ENCODE results near the gene OR6J1. TPM values are rescaled to one million over a fixed set of nuclear protein-coding genes. Genes with fewer than 3 reads are reported as not detected.

Gene OR6J1
- total RNA-seq, 1 donor from 2014 or later = not detected

GRCh38 chr14:22651586-22651985, 7.4 kb upstream of the OR6J1 start:
- DNase-seq = no peak
- H3K4me3 Mint-ChIP-seq (ENCODE audit: unreplicated experiment) = no peak overlapping the region
- H3K27ac Mint-ChIP-seq (ENCODE audit: unreplicated experiment) = no peak overlapping the region
- no peaks in the 10 kb centered on the region for H3K4me1 Mint-ChIP-seq (ENCODE audit: low read depth, unreplicated experiment)
- no peaks in the 10 kb centered on the region for H3K36me3 Mint-ChIP-seq (ENCODE audit: unreplicated experiment)
- no peak for TF ChIP-seq CTCF (IDR thresholded peaks at IDR 0.05; ENCODE audit: partially characterized antibody, unreplicated experiment)
- no peaks in the 10 kb centered on the region for H3K27me3 Mint-ChIP-seq (ENCODE audit: unreplicated experiment)
- H3K9me3 Mint-ChIP-seq (ENCODE audit: unreplicated experiment) = no peaks in the 10 kb centered on the region

GRCh38 chr14:22650960-22651521, 6.9 kb upstream of the OR6J1 start:
- no peak overlapping the region for H3K27ac Mint-ChIP-seq (ENCODE audit: unreplicated experiment)
- no peak for TF ChIP-seq CTCF (IDR thresholded peaks at IDR 0.05; ENCODE audit: partially characterized antibody, unreplicated experiment)

GRCh38 chr14:22650046-22650739, 6.0 kb upstream of the OR6J1 start:
- Mint-ChIP-seq H3K36me3 (ENCODE audit: unreplicated experiment) (no peaks in the 10 kb centered on the region), H3K27ac (ENCODE audit: unreplicated experiment) (no peak overlapping the region), H3K4me3 (ENCODE audit: unreplicated experiment) (no peak overlapping the region), H3K27me3 (ENCODE audit: unreplicated experiment) (no peaks in the 10 kb centered on the region), H3K9me3 (ENCODE audit: unreplicated experiment) (peaks cover 3% of the 10 kb centered on the region), H3K4me1 (ENCODE audit: low read depth, unreplicated experiment) (no peaks in the 10 kb centered on the region)
- TF ChIP-seq CTCF (IDR thresholded peaks at IDR 0.05; ENCODE audit: partially characterized antibody, unreplicated experiment) = no peak
- no peak for DNase-seq

More at GRCh38 chr14:22650960-22651521, 6.9 kb upstream of the OR6J1 start:
- no peak for DNase-seq
- H3K27me3 Mint-ChIP-seq (ENCODE audit: unreplicated experiment) = no peaks in the 10 kb centered on the region
- no peak overlapping the region for H3K4me3 Mint-ChIP-seq (ENCODE audit: unreplicated experiment)
- no peaks in the 10 kb centered on the region for H3K36me3 Mint-ChIP-seq (ENCODE audit: unreplicated experiment)
- no peaks in the 10 kb centered on the region for H3K4me1 Mint-ChIP-seq (ENCODE audit: low read depth, unreplicated experiment)
- peaks cover 1% of the 10 kb centered on the region for H3K9me3 Mint-ChIP-seq (ENCODE audit: unreplicated experiment)

GRCh38 chr14:22648506-22648905, 4.4 kb upstream of the OR6J1 start:
- no peaks in the 10 kb centered on the region for H3K27me3 Mint-ChIP-seq (ENCODE audit: unreplicated experiment)
- H3K9me3 Mint-ChIP-seq (ENCODE audit: unreplicated experiment) = peaks cover 3% of the 10 kb centered on the region
- no peaks in the 10 kb centered on the region for H3K36me3 Mint-ChIP-seq (ENCODE audit: unreplicated experiment)
- no peaks in the 10 kb centered on the region for H3K4me1 Mint-ChIP-seq (ENCODE audit: low read depth, unreplicated experiment)
- no peak overlapping the region for H3K4me3 Mint-ChIP-seq (ENCODE audit: unreplicated experiment)
- TF ChIP-seq CTCF (IDR thresholded peaks at IDR 0.05; ENCODE audit: partially characterized antibody, unreplicated experiment) = no peak
- H3K27ac Mint-ChIP-seq (ENCODE audit: unreplicated experiment) = no peak overlapping the region
- DNase-seq = no peak

GRCh38 chr14:22646570-22647254, 2.6 kb upstream of the OR6J1 start:
- Mint-ChIP-seq H3K4me3 (ENCODE audit: unreplicated experiment) (no peak overlapping the region), H3K27ac (ENCODE audit: unreplicated experiment) (no peak overlapping the region), H3K27me3 (ENCODE audit: unreplicated experiment) (no peaks in the 10 kb centered on the region), H3K4me1 (ENCODE audit: low read depth, unreplicated experiment) (no peaks in the 10 kb centered on the region), H3K9me3 (ENCODE audit: unreplicated experiment) (peaks cover 3% of the 10 kb centered on the region), H3K36me3 (ENCODE audit: unreplicated experiment) (no peaks in the 10 kb centered on the region)
- no peak for DNase-seq
- no peak for TF ChIP-seq CTCF (IDR thresholded peaks at IDR 0.05; ENCODE audit: partially characterized antibody, unreplicated experiment)
